CD4-positive, alpha-beta memory T cell (primary cell): ENCODE data around the gene LRRC37B. TPM values are rescaled to one million over a fixed set of nuclear protein-coding genes. Genes with fewer than 3 reads are reported as not detected.
"Not testable (repeated sequence)": the region's sequence is repeated elsewhere in the genome, so short reads cannot be mapped to it uniquely, and the experiment has no call there.

Source experiments
- CTCF ChIA-PET: fragments of 350-600 bp; sonication (Branson Sonifier 250); formaldehyde crosslinking; loops from one replicate; lab custom pipeline; 2021; ENCODE audit warnings: inconsistent platforms; ENCODE audit not compliant: partially characterized antibody; lab: Charles Lee
- POLR2A ChIA-PET: fragments of 350-600 bp; sonication (Branson Sonifier 250); formaldehyde crosslinking; loops from one replicate; lab custom pipeline; 2021; ENCODE audit not compliant: partially characterized antibody; lab: Charles Lee
- DNase-seq, 5 donors: peaks; one replicate each; pipeline versions ENCODE4 v3.0.0 to v3.0.0-alpha.2; 2020 to 2022; ENCODE audit warnings: mixed read lengths in 1 of 5
- H3K27ac ChIP-seq: one replicate; pipeline ENCODE4 v1.7.0; 2013; ENCODE audit warnings: low read depth, low read length
- H3K27me3 ChIP-seq: 2 replicates; pipeline ENCODE4 v1.7.0; 2013; ENCODE audit warnings: mild to moderate bottlenecking, low read length, moderate library complexity; ENCODE audit not compliant: insufficient read depth
- H3K36me3 ChIP-seq: 2 replicates; pipeline ENCODE4 v1.7.0; 2013; ENCODE audit warnings: mild to moderate bottlenecking, low read length, moderate library complexity; ENCODE audit not compliant: insufficient read depth
- H3K4me1 ChIP-seq: 2 replicates; pipeline ENCODE4 v1.7.0; 2013; ENCODE audit warnings: mild to moderate bottlenecking, low read length, moderate library complexity; ENCODE audit not compliant: insufficient read depth
- H3K4me3 ChIP-seq, 2 donors: one replicate each; pipeline ENCODE4 v1.7.0; 2013; ENCODE audit warnings: low read length in 2 of 2, mild to moderate bottlenecking in 1 of 2
- H3K9me3 ChIP-seq, 2 donors: one replicate each; pipeline ENCODE4 v1.7.0; 2013; ENCODE audit warnings: low read length in 2 of 2, control low read depth in 1 of 2; ENCODE audit not compliant: control insufficient read depth in 1 of 2
- H3K27ac Mint-ChIP-seq, 7 donors: one replicate each; pipeline ENCODE4 v1.8.0; 2020 to 2021; ENCODE audit warnings: mixed read lengths in 7 of 7, mild to moderate bottlenecking in 6 of 7, inconsistent platforms in 3 of 7, moderate library complexity in 3 of 7
- H3K27me3 Mint-ChIP-seq, 2 donors: one replicate each; pipeline ENCODE4 v1.8.0; 2020 to 2021; ENCODE audit warnings: mixed read lengths in 2 of 2
- H3K36me3 Mint-ChIP-seq, 2 donors: one replicate each; pipeline ENCODE4 v1.8.0; 2020 to 2021; ENCODE audit warnings: mixed read lengths in 2 of 2, inconsistent platforms in 1 of 2, mild to moderate bottlenecking in 1 of 2
- H3K4me1 Mint-ChIP-seq, 4 donors: one replicate each; pipeline ENCODE4 v1.8.0; 2020 to 2021; ENCODE audit warnings: mixed read lengths in 4 of 4, mild to moderate bottlenecking in 1 of 4
- H3K4me3 Mint-ChIP-seq, 8 donors: one replicate each; pipeline ENCODE4 v1.8.0; 2020 to 2021; ENCODE audit warnings: mixed read lengths in 8 of 8, mild to moderate bottlenecking in 7 of 8, moderate library complexity in 6 of 8, inconsistent platforms in 3 of 8
- H3K9me3 Mint-ChIP-seq, 8 donors: one replicate each; pipeline ENCODE4 v1.8.0; 2020 to 2021; ENCODE audit warnings: mixed read lengths in 8 of 8, mild to moderate bottlenecking in 5 of 8, inconsistent platforms in 3 of 8, moderate library complexity in 1 of 8
- intact Hi-C: fragments of 100-400 bp; cut with micrococcal nuclease; formaldehyde crosslinking; loops from one replicate; pipeline ENCODE4 v1.15.1; 2023
- polyA plus RNA-seq, 2 donors: library from polyadenylated mRNA; unstranded; fragments of 300-500 nt; fragmentation: Illumina TruSeq; gene quantifications; one replicate each; pipeline ENCODE4 v1.2.3, GENCODE V29; 2021
- total RNA-seq, 2 experiments: library from RNA; stranded (reverse); gene quantifications; one replicate each; pipeline ENCODE4 v1.2.3, GENCODE V29; 2021

Gene LRRC37B
- total and polyA plus RNA-seq, 4 experiments from 2014 or later: 6.4 to 68.5 (median 36.0) TPM

- H3K27ac Mint-ChIP-seq, CTCF ChIA-PET: not testable (repeated sequence)
Observed at GRCh38 chr17:32092062-32092461, 84.9 kb downstream of the LRRC37B start.

GRCh38 chr17:32099686-32100085, 92.5 kb downstream of the LRRC37B start:
- intact Hi-C loops: no loop called here
- Histone ChIP-seq H3K36me3 (no peaks in the 10 kb centered on the region), H3K27me3 (no peaks in the 10 kb centered on the region), H3K4me1 (peaks cover 13% of the 10 kb centered on the region), H3K27ac (no peak overlapping the region), H3K4me3 (no peak overlapping the region), H3K9me3 (no peaks in the 10 kb centered on the region)
- no peak overlapping the region for H3K4me3 Mint-ChIP-seq
- peaks cover 9 to 19% (median 12%) of the 10 kb centered on the region in 4 donors for H3K4me1 Mint-ChIP-seq
- no peak for DNase-seq
- no peaks in the 10 kb centered on the region for H3K9me3 Mint-ChIP-seq
- no peaks in the 10 kb centered on the region for H3K36me3 Mint-ChIP-seq
- no peak overlapping the region for H3K27ac Mint-ChIP-seq
- POLR2A ChIA-PET: no interaction called here
- CTCF ChIA-PET: no interaction called here
- no peaks in the 10 kb centered on the region for H3K27me3 Mint-ChIP-seq

More at GRCh38 chr17:32092062-32092461, 84.9 kb downstream of the LRRC37B start:
- H3K9me3 Mint-ChIP-seq, H3K36me3 Mint-ChIP-seq, intact Hi-C loops, POLR2A ChIA-PET, H3K27me3 ChIP-seq, H3K36me3 ChIP-seq, H3K27ac ChIP-seq, H3K9me3 ChIP-seq, H3K4me3 Mint-ChIP-seq, DNase-seq, H3K4me3 ChIP-seq, H3K27me3 Mint-ChIP-seq, H3K4me1 Mint-ChIP-seq, H3K4me1 ChIP-seq: not testable (repeated sequence)

GRCh38 chr17:32100323-32100722, 93.1 kb downstream of the LRRC37B start:
- POLR2A ChIA-PET, CTCF ChIA-PET: not testable (repeated sequence)

GRCh38 chr17:32100971-32101631, 93.9 kb downstream of the LRRC37B start:
- no peaks in the 10 kb centered on the region for H3K27me3 Mint-ChIP-seq
- H3K36me3 Mint-ChIP-seq: no peaks in the 10 kb centered on the region
- CTCF ChIA-PET: no interaction called here
- DNase-seq: no peak
- peak overlapping the region in 2 of 7 donors; percentile 19 to 68 for H3K27ac Mint-ChIP-seq
- H3K4me3 Mint-ChIP-seq: no peak overlapping the region
- H3K27ac ChIP-seq: no peak overlapping the region
- no peaks in the 10 kb centered on the region for H3K9me3 Mint-ChIP-seq
- H3K4me1 Mint-ChIP-seq: peaks cover 9 to 23% (median 12%) of the 10 kb centered on the region in 4 donors
- intact Hi-C loops: no loop called here
- no peaks in the 10 kb centered on the region for H3K36me3 ChIP-seq
- peaks cover 13% of the 10 kb centered on the region for H3K4me1 ChIP-seq
- POLR2A ChIA-PET: no interaction called here
- no peaks in the 10 kb centered on the region for H3K9me3 ChIP-seq
- no peaks in the 10 kb centered on the region for H3K27me3 ChIP-seq
- no peak overlapping the region for H3K4me3 ChIP-seq

More at GRCh38 chr17:32100323-32100722, 93.1 kb downstream of the LRRC37B start:
- H3K36me3 ChIP-seq, H3K27ac ChIP-seq, H3K27ac Mint-ChIP-seq, H3K27me3 ChIP-seq, DNase-seq, H3K4me3 Mint-ChIP-seq, H3K9me3 ChIP-seq, intact Hi-C loops, H3K27me3 Mint-ChIP-seq, H3K4me3 ChIP-seq, H3K36me3 Mint-ChIP-seq, H3K9me3 Mint-ChIP-seq: not testable (repeated sequence)
- H3K4me1 Mint-ChIP-seq: peaks cover 9 to 22% (median 12%) of the 10 kb centered on the region in 4 donors
- peaks cover 13% of the 10 kb centered on the region for H3K4me1 ChIP-seq

DNA sequence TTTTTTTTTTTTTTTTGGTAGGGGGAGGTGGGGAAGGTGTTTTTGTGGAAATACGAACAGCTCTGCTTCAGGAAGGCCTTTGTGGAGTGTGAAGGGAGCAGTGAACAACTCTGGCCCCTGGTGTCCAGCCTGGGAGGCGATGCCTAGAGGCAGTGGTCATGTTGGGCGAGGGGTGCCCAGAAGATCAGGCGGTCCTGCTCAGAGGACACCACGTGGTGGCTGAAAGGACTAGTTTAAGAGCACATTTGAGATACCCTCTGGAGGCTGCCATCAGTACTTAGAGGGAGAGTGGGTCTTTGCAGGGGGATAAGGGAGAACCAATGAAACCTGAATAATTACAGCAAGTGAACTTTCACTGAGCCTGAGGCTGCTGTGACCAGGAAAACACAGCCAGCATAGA, 95.0 kb downstream of the LRRC37B start:
- no peaks in the 10 kb centered on the region for H3K36me3 ChIP-seq
- DNase-seq: no peak
- H3K9me3 ChIP-seq: no peaks in the 10 kb centered on the region
- ChIA-PET CTCF (no interaction called here), POLR2A (no interaction called here)
- Mint-ChIP-seq H3K36me3 (no peaks in the 10 kb centered on the region), H3K9me3 (no peaks in the 10 kb centered on the region), H3K27me3 (no peaks in the 10 kb centered on the region), H3K27ac (peak overlapping the region in 1 of 7 donors; percentile 66), H3K4me3 (no peak overlapping the region), H3K4me1 (peaks cover 7 to 21% (median 16%) of the 10 kb centered on the region in 4 donors)
- H3K4me1 ChIP-seq: peaks cover 13% of the 10 kb centered on the region
- H3K27ac ChIP-seq: no peak overlapping the region
- H3K27me3 ChIP-seq: no peaks in the 10 kb centered on the region
- intact Hi-C loops: no loop called here
- no peak overlapping the region for H3K4me3 ChIP-seq

- H3K27me3 Mint-ChIP-seq: no peaks in the 10 kb centered on the region
- H3K4me3 Mint-ChIP-seq: no peak overlapping the region
- Histone ChIP-seq H3K27ac (no peak overlapping the region), H3K9me3 (no peaks in the 10 kb centered on the region), H3K4me3 (no peak overlapping the region), H3K36me3 (no peaks in the 10 kb centered on the region), H3K27me3 (no peaks in the 10 kb centered on the region), H3K4me1 (peaks cover 13% of the 10 kb centered on the region)
- H3K9me3 Mint-ChIP-seq: no peaks in the 10 kb centered on the region
- intact Hi-C loops: no loop called here
- H3K36me3 Mint-ChIP-seq: no peaks in the 10 kb centered on the region
- no peak for DNase-seq
- peaks cover 8 to 21% (median 17%) of the 10 kb centered on the region in 4 donors for H3K4me1 Mint-ChIP-seq
- CTCF ChIA-PET: no interaction called here
- POLR2A ChIA-PET: no interaction called here
- peak overlapping the region in 1 of 7 donors; percentile 66 for H3K27ac Mint-ChIP-seq
Observed at GRCh38 chr17:32102646-32103186, 95.5 kb downstream of the LRRC37B start.
